ENCODE data around the gene VSIR. TPM values are rescaled to one million over a fixed set of nuclear protein-coding genes. Genes with fewer than 3 reads are reported as not detected.

VSIR gene
- polyA plus RNA-seq, 3 donors = 7.3 to 11.4 (median 10.3) TPM

DNA sequence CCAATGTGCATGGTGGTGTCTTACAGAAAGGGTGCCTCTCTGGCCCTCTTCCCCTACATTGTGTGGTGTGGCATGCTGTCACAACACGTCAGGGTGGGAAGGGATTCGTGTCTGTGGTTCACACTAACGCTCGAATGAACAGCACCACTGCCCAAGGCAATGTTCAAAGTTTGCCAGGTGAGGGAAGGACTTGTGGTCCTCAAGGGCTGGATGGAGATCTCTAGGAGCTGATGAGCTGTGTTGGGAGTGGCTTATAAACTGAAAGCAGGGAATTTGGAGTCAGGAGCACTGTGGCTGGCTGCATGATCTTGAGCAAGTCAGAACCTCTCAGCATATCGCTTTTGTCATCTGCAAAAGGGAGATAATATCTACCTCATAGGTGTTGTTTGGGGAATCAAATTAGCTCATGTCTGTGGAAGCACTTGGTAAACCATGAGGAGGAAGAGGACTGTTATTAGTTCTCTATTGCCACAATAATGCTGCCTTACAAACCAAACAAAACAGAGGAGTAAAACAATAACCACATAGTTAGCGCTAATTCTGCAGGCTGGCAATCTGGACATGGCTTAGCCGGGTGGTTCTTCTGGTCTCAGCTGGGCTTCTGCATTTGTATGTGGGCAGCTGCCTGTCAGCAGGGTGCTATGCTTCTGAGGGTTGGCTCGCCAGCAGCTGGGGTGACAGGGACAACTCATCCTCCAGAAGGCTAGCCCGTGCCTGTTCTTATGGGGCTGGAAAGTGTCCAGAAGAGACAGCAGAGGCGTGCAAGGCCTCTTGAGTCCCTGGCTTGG lies 30.8 kb downstream of the VSIR start:
- DNase-seq (ENCODE audit: extremely low read depth in 1 of 11, low read depth in 9 of 11, low spot score in 4 of 11) = no peak

DNA sequence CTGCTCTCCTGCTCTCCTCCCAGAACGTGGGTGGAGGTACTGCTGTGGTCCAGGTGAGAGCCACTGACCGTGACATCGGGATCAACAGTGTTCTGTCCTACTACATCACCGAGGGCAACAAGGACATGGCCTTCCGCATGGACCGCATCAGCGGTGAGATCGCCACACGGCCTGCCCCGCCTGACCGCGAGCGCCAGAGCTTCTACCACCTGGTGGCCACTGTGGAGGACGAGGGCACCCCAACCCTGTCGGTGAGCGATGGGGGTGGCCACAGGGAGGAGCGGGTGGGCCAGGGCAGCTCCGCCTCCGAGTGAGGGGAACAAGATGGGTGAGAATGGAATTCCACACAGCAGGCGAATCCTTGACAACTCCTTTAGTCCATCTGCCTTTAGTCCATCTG lies 31.6 kb downstream of the VSIR start:
- no peak for DNase-seq (ENCODE audit: extremely low read depth in 1 of 11, low read depth in 9 of 11, low spot score in 4 of 11)

DNA sequence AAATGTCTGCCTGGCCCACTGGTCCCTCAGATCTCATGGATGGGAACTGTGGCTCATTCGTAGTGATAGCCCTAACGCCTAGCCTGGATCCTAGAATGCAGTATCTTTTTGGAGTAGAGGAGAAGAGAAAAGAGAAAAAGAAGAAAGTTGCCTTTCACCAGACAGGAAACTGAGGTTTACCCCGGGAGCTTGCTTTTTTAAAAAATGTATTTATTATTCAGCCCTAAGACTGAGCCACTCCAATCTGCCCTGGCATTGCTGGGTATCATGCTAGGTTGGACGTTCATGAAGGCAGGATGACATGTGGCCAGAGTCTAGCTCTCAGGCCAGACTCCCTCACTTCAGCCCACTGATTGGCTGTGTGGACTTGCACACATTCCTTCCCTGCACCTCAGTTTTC lies 32.3 kb downstream of the VSIR start:
- DNase-seq (ENCODE audit: extremely low read depth in 1 of 11, low read depth in 9 of 11, low spot score in 4 of 11) = no peak

- DNase-seq (ENCODE audit: extremely low read depth in 1 of 11, low read depth in 9 of 11, low spot score in 4 of 11) = no peak
Measured at GRCh38 chr10:71740069-71740653, 33.2 kb downstream of the VSIR start.

DNA sequence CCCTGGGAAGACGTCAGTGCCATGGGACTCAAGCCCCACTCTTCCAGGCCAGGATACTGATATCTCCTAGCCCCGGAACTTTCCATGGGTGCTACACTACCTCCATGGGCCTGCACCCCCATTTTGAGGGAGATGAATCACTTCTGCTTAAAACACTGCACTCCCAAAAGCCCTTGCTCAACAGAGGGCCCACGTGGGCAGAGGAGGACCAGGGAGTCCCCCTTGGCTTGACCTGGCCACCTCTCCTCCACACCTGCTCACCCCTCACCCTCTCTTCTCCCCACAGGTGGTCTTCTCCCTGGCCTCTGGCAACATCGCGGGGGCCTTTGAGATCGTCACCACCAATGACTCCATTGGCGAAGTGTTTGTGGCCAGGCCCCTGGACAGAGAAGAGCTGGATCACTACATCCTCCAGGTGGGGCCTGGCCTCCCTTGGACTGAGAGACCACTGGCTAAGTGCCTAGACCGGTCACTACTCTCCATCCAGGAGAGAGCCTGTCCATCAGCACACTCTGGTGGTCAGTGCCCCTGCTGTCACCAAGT lies 33.9 kb downstream of the VSIR start:
- DNase-seq (ENCODE audit: extremely low read depth in 1 of 11, low read depth in 9 of 11, low spot score in 4 of 11) = no peak

DNA sequence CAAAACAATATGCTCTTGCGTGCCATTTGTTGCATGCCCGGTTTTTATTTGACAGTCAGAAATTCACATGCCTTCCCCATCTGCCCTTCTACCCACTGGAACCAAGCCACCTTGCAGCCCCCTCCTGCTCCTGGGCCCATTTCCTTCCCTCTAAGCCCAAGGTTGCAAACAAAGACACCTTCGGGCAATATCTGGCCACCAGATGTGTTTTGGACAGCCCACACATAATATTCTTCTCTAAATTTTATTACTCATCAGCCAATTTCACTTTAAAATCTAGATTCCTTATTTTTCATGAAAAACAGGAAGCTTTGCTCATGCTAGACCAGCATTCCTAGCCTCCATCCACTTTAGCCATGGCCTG lies 35.5 kb downstream of the VSIR start:
- DNase-seq (ENCODE audit: extremely low read depth in 1 of 11, low read depth in 9 of 11, low spot score in 4 of 11) = no peak

GRCh38 chr10:71737001-71737833 lies 36.1 kb downstream of the VSIR start:
- DNase-seq (ENCODE audit: extremely low read depth in 1 of 11, low read depth in 9 of 11, low spot score in 4 of 11) = no peak

DNA sequence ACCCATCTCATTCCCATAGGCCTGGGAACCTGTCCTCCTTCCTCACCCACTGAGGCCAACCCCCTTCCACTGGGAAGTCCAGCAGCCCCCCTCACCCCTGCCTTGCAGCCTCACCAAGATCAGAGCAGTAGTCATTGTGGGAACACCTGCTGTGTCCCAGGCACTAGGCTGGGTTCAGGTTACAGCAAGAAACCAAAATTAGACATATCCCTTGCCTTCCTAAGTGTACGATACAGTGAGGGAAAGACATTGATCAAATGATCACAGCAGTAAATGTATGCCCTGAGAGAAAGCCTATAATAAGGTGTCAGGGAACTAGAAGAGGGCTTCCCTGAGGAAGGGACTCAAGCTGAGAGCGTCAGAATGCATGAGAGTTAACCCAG lies 36.8 kb downstream of the VSIR start:
- DNase-seq (ENCODE audit: extremely low read depth in 1 of 11, low read depth in 9 of 11, low spot score in 4 of 11) = no peak

DNA sequence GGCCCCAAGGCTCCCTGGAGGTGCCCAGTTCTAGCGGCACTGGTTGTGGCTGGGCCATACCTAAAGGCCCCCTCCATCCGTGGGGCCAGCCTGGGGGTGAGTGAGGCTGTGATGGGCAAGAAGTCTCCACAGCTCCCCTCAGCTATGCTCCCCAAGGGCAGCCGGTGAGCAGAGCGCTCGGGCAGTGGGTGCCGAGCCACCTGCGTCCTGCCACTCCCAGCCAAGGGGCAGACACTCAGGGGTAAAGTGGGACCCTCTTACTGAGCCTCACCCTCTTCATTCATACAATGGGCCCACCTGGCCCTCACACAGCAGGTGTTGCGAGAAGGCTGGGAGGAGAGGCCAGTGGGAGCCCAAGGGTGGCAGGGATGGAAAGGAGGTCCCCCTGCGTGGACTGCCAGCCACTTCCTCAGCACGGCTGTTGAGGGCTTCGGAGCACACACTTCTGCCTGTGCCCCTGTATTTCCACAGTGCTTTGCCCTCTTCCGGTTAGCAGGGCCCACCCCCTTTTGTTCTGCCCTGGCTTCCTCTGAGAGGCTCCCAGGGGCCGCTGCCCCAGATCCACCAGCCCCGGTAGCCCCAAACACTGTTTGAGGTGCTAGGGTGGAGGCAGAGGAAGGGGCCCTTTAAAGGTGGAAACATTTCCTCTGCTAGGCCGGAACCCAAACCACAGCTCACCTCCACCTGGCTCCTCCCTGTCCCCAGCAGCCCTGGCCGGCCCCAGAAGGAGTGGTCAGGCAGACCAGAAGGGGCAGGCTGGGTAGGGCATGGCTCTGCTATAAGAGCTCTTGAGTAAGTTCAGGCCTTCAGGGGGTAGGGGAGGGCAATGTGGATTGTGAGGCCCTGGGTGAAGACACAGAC lies 37.4 kb downstream of the VSIR start:
- DNase-seq (ENCODE audit: extremely low read depth in 1 of 11, low read depth in 9 of 11, low spot score in 4 of 11) = no peak

DNA sequence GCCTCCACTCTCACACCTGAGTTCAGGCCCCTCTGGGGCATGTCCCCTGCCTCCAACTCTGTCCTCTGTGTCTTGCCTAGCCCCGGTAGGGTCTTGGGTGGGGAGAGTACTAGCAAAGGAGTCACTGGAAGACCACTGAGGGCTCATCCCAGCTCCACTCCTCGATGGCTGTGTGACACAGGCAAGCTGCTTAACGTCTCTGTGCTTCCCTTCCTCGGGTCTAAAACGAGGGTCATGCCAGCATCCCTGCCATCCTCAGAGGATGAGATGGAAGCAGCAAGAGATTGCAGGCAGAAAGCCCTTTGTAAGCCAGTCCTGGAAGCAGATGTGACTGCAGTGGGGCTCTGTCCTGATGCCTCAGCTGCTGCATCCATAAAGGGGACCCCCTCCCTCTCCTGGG lies 38.5 kb downstream of the VSIR start:
- no peak for DNase-seq (ENCODE audit: extremely low read depth in 1 of 11, low read depth in 9 of 11, low spot score in 4 of 11)

DNA sequence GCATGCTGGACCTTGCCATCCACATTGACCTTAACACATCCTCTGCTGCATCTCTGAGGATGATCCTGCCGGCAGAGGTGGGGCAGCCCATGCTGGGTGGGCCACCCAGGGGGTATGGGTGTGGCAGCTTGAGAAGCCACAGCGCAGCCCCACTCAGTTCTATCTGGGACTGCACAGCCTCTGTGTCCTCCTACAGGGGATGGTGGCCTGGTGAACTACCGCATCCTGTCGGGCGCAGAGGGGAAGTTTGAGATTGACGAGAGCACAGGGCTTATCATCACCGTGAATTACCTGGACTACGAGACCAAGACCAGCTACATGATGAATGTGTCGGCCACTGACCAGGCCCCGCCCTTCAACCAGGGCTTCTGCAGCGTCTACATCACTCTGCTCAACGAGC lies 41.5 kb downstream of the VSIR start:
- no peak for DNase-seq (ENCODE audit: extremely low read depth in 1 of 11, low read depth in 9 of 11, low spot score in 4 of 11)

- DNase-seq (ENCODE audit: extremely low read depth in 1 of 11, low read depth in 9 of 11, low spot score in 4 of 11) = no peak
Measured at GRCh38 chr10:71729161-71729636, 44.1 kb downstream of the VSIR start.

- no peak for DNase-seq (ENCODE audit: extremely low read depth in 1 of 11, low read depth in 9 of 11, low spot score in 4 of 11)
Measured at GRCh38 chr10:71727738-71728737, 45.3 kb downstream of the VSIR start.

GRCh38 chr10:71727105-71727737 lies 46.1 kb downstream of the VSIR start:
- DNase-seq (ENCODE audit: extremely low read depth in 1 of 11, low read depth in 9 of 11, low spot score in 4 of 11) = no peak

DNA sequence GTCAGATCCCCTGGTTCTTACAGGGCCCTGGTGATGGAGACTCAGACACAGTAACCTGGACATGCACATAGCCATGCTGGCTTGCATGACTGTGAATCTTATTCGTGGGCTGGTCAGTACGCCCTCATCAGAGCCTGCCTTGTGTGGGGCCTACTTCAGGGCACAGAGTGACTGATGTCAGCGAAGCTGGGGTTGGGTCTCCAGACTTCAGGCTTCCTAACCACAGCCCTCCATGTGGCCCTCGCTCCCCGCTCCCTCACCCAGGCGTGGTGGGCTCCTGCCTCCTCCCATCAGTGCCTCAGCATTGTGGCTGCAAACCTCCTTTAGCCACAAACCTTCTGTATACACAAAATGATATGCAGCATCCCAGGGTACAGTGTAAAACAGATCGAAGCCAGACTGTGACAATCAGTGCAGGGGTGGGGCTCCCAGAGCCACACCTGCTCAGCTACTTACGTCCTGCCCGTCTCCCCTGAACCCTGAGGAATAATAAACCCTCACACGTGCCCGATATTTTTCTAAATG lies 46.7 kb downstream of the VSIR start:
- DNase-seq (ENCODE audit: extremely low read depth in 1 of 11, low read depth in 9 of 11, low spot score in 4 of 11) = no peak

DNA sequence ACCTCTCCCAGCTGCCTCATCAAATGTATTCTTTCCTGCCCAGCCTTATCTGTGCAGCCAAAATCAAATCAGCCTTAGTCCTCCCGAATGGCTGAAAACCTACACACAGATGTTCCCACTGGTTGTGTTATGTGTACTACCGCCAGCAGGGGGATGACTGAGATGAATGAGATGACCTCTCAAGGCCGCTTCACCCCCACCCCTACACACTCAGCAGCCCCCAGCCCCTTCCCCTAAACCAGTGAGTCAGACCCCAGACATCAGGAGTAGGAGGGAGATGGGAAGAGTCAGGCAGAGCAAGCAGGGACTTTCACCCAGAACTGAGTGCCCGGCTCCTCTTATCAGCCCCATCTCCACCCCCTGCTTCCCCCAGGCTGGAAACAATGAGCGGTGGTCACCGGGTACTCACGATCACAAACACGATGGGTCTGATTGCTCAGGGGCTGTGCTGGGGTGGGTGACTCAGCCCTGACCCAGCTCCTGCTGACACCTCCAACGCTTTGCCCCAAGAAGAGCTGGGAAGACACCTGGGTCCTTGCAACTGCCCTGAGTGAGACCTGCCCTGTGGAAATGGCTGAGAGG lies 47.2 kb downstream of the VSIR start:
- DNase-seq (ENCODE audit: extremely low read depth in 1 of 11, low read depth in 9 of 11, low spot score in 4 of 11) = no peak

- no peak for DNase-seq (ENCODE audit: extremely low read depth in 1 of 11, low read depth in 9 of 11, low spot score in 4 of 11)
Measured at GRCh38 chr10:71725249-71725648, 48.1 kb downstream of the VSIR start.

All from renal cortex interstitium (tissue), 11 donors.